Amniotic stem cell (primary cell): Measurements from ENCODE around the gene SLX9.

Source experiments
- DNase-seq: peaks from one replicate; lab custom pipeline; 2025; lab: John Stamatoyannopoulos, UW

SLX9 gene

DNA sequence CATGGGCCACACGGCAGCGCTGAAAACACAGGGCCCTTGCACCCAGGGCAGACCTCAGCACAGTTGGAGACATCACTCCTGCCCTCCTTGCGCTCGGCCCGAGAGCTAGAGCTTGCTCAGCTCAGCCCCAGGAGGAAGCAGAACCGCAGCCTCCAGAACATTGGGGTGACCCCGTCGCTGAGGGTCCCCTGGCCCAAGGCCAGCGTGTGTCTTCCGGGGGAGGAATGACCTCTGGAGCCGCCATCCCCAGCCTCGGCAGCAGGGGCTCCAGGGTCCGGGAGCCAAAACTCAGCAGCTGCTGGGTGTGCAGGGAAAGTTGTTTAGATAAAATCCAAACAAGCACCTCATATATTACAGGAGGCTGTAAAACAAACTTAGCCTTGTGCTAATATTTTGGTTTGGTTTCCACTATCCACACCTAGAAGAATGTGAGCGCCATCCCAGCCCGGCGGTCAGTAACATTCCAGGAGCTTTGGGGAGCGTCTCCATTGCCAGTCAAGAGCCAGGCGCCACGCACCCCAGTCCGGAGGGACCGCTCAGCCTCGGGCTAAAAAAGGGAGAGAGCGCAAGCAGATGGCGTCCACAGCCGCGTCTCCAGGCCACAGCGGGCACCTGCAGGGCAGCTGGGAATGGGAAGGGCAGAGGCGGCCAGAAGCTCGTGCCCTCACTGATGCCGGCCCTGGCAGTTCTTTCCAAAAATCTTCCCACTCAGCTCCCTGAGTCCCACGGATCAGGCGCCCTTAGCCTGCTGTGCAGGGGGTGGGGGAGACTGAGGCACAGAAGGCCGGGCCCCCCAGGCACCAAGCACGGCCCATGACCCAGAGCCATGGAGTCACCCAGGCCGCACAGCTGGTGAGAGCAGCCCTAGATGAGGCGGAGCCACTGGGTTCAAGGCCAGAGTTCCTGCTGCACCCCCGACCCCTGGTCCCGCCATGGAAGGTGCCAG, 52.0 kb downstream of the SLX9 start:
- no peak for DNase-seq

DNA sequence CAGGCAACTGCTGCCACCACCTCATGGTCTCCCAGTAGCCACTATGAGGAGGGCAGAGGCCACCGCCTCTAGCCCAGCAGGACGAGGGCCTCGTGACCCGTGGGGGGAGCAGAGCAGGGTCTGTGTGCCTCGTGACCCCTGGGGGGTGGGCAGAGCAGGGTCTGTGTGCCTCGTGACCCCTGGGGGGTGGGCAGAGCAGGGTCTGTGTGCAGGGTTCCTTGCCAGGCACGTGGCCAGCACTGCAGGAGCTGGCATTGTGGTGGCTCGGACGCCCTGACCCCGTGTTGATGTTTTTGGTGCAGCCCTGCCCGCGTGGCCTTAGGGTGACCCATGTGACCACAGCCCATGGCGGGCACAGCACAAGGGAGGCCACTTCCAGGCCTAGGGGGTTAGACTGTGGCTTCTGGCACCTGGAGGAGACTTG, 52.8 kb downstream of the SLX9 start:
- no peak for DNase-seq

DNA sequence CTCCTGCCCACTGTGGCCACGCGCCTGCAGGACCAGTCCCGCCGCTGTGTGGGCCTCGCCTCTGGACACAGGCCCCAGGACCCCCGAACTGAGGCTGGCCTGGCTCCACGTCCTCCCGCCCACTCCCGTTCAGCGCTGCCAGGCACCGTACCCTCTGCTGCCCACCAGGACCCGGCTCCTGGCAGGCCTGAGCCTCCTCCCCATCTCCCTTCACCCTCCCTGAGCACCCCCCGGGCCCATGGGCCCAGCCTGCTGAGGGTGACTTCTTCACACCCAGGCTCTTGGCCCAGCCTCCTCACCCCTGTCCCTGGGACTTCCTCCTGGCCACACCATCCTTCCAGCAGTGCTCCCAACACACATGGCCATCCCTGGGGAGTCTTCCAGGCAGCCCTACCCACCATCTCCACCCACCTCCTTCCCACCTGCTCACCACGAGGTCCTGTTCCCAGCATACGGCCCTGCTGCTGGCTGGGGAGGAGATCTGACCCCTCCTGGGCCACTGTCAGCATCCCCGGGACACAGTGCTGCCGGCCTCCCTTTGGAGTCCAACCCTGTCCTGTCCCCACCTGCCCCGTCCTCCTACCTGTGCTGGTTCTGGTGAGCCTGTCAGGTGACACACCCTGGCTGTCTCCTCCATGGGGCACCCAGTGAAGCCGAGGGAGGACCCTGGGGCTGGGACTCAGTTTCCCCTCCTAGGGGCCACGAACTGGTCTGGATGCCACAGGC, 53.7 kb downstream of the SLX9 start:
- DNase-seq, result no peak

DNA sequence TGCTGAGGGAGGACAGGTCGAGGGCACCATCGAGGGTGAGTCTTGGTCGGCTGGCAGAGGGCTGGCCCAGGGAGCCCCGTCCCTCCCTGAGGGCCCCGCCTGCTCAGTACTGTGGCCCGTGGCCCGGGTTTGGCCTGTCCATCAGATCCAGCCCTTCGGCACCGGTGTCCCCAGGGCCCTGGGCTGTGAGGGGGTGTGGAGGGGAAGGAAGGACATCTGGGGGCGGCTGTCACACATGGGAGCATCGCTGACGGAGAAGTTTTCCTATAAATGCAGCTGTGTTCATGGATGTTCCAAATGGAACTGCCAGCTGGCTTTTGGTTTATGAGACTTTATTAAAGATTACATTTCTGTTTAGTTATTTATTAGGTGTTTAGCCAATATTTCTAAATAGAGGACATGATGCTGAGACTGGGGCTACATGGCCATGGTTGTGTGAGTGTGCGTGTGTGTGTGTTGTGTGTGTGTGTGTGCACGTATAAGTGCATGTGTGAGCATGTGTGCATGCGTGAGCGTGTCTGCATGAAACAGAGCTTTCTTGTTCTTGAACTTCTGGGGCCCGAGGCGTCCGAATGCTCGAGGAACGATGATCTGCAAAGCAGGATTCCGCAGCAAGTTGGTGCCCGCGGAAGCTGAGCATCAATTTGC, 54.3 kb downstream of the SLX9 start:
- no peak for DNase-seq

DNA sequence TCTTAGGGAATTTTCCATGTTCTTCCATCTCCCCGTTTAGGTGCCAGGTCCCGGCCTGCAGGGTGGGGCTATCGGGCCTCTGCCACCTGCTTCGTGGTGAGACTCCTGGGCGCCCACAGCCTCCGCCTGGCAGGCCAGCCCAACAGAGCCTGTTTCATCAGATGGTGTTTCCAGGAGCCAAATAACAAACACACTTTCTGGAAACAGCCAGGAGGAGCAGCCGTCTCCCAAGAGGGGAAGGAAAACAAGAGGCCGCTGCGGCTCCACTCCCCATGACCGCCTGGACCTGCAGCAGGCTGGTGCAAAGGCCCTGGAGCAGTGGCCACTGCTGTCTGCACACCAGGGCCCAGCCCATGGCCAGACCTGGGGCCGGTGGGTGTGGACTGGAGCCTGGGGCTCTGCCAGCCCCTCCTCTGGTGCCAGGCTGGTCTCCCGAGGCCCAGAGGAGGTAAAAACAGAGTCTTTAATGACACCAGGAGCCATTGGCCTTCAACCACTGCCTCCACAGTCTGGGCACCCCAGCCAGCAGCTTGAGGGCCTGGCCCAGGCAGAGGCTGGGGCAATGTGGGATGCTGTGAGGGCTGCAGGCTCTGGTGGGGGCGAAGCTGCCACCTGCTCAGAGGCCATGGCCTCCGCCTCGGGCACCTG, 55.0 kb downstream of the SLX9 start:
- DNase-seq, result no peak

DNA sequence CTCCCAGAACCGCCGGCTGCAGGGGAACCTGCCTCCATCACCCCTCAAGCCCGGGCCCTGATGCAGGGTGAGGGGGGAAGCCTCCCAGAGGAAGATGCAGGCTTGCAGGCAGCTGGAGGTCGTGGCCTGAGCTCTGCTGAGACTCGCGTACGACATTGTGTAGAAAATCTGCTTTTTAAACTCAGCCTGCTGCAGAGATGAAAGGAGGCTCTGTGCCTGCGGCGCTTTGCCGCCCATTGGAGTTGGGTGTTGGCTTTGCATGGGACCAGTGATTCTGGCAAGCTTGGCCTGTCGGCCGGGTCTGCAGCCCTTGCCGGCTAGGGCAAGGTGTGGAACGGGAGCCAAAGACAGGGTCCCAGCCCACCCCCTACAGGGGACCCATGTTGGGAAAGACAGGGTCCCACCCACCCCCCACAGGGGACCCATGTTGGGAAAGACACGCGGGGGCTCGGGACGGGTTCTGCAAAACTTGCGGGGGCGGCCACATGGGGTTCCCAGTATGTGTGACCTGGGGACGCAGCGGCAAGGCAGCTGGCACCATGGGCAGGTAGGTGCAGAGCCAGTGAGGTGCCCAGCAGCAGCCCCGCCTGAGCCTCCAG, 55.6 kb downstream of the SLX9 start:
- no peak for DNase-seq

DNA sequence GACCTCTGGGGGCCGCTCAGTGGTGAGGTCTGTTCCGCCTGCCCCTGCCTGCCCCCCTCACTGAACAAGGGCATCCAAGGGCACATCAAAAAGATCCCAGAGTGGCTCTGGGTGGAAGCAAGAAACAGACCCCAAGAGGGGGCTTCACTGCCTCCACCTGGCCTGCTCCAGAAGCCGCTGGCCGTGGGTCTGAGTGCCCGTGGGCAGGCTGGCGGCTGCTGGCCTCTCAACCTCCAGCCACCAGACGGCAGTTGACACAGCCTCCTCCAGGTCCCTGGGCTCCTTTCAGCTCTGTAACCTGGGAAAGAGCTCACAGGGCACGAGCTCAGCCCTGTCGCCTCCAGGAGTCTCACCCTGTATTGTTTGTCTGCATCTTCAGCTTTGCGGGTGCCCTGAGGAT, 56.3 kb downstream of the SLX9 start:
- DNase-seq, result no peak

DNA sequence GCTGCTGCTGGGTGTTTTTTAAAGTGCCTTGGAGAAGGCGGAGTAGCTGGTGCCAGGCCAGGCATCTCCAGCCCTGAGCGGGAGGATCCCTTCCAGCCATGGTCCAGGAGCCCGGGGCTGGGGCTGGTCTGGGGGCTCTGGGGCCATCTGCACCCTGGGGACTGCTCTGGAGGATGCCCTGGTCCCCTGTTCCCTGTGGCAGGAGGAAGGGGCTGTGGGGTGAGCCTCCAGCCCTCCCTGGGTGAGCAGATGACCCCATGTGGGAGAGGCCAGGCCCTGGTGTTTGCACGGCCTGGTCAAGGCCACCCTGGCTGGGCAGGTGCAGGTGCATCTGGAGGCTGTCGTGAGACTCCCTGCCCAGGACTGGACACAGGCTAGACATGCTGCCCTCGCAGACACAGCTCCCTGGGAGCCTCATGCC, 56.7 kb downstream of the SLX9 start:
- no peak for DNase-seq

DNA sequence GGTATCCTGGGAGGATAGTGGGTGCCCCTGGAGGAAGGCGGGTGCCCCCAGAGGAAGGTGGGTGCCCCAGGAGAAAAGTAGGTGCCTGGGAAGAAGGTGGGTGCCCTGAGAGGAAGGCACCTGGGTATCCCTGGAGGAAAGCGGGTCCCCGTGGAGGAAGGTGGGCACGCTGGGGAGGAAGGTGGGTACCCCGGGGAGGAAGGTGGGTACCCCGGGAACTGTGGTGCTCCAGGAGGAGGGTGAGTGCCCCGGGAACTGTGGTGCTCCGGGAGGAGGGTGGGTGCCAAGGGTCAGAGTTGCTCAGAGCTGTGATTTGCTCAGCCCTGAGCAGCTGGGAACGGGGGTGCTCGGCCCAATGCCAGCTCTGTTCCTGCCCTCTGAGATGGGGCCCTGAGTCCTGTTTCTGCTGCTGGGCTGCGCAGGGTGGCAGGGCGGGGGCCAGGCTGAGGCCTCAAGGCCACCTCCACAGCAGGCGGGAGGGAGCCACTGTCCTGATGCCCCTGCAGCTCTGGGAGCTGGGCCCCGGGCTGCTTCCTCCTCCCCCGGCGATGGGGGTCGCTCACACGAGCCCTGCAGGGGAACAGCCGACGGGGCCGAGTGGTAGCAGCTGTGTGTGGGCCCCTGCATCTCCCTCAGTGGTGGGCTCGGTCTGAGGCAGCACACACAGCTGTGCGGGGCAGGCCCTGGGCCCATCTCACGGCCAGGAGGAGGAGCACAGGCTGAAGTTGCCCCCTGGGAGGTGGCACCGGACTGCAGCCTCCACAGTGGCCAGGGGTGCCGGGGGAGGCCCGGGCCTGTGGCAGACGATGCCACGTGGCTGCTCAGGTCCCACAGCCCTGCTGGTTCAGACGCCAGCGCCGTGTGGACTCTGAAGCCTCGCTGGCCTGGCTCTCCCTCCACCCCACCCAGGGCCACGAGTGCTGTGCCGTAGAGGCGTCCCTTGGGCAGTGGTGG, 57.4 kb downstream of the SLX9 start:
- DNase-seq, result no peak

DNA sequence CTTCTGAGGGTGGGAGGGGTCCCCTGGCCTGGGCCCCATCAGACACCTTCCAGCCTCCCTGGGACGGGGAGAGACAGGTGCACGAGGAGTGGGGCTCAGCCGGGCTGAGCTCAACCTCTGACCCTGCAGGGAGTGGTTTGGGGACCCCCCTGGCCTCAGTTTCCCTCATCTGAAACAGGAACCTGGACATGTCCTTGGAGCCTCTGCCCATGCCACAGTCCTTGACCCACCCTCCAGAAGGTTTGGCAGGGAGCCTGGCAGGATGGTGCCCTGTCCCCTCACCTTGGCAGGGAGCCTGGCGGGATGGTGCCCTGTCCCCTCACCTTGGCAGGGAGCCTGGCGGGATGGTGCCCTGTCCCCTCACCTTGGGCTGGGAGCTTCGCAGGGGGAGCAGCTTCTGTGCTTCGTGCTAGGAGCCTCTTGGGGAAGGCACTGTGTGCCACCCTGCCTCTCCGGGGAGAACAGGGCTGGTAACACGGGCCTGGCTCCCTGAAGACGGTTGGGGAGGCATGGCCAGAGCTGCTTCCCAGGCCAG, 58.3 kb downstream of the SLX9 start:
- no peak for DNase-seq

DNA sequence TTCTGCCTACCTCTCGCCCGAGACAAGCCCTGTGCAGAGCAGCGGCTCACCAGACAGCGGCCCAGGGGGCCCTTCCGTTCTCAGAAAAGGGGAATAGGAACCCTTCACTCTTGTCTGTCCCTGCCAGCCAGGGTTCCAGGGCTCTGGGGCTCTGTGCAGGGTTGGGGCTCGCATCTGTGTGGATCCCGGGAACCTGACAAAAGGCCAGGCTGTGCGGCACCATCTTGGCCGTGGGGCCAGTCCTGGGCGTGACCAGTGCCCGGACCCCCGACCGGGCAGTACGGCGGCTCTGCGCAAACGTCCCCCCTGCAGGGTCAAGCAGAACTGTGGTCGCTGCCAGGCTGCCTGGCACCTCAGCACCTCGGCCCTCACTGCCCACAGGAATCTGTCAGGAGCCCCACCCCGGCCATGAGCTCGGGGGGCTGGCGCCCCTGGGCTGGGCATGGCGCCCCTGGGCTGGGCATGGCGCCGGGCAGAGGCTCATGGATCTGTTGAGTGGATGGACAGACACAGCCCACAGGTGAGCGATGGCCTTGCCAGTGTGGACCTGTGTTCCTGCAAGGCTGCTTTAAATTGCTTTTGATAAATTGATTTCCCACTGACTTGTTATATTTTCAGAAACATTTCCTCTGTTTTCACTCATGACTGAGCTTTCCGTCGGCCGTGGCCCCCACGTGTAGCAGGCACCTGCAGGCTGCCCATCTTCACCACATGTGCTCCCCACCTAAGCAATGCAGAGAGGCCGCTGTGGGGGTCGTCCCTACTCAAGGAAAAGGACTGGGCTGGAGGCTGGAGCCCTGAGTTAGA, 59.0 kb downstream of the SLX9 start:
- DNase-seq, result no peak

DNA sequence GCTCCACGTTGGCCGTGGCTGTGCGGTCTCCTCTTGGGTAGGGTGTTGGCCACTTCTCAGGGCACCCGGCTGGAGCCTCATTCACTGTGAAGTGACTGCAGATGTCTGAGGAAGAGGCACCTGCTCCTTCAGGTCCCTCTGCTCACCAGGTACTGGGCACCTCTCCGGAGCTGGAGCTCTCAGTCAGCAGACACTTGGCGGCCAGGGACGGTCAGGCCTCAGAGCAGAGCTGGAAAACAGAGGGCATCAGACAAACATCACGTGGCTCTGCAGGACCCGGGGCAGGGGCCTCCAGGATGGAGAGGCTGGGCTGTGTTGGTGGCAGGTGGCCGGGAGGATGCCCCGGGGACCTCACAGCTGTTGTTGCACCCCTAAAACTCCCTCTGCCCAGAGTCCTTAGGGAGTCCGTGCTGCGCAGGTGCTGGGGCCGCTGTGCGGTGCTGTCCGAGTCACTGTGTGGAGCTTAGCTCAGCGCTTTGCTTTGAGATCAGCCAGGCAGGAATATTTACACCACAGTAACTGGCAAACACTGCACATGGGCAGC, 59.7 kb downstream of the SLX9 start:
- no peak for DNase-seq

DNA sequence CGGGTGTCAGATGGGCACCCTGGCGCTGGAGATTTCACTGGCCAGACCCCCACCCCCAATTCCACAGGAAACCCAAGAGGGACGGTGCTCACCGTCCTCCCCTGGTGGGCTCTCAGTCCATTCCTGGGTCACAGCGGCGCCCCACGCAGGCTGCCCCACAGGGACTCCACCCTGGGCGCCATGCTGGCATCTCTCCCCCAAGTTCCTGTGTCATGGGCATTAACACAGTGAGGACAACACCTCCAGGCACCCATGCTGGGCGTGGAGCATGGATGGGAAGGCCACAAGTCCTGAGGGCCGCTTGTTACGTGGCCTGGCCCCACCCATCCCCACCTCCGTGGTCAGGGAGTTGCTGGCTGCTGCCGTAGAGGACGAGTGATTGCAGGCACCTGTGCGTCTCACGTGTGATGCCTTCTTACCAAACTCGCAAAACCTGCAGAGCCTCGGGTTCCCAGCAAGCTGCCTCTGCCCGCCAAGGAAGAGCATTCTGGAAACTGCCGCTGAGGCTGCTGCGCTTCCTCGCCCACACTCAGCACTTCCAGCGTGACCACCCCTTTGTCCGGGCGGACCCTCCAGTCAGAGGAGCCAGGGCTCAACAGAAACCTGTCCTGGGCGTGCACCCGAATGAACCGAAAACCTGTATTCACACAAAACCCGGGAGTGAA, 60.3 kb downstream of the SLX9 start:
- DNase-seq, result no peak

DNA sequence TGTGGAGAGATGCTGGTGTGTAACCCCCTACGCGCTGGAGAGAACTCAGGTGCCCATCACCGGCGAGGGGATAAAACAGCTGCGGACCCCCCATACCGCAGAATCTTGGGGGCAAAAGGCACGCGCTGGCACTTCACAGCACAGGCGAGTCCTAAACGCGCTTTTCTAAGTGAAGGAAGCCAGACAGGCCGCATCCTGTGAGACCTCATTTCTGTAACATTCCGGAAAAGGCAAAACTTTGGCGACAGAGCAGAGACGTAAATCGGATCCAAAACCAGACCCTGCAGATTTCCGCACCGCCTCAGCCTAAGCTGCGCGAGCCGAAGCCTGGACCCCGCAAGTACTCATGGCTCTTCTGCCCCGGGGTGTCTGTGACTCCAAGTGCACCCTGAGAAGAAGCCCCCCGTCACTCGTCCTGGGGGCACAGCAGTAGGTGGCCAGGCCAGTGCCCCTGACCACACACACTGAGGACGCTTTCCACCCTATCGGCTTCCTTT, 60.9 kb downstream of the SLX9 start:
- no peak for DNase-seq

DNA sequence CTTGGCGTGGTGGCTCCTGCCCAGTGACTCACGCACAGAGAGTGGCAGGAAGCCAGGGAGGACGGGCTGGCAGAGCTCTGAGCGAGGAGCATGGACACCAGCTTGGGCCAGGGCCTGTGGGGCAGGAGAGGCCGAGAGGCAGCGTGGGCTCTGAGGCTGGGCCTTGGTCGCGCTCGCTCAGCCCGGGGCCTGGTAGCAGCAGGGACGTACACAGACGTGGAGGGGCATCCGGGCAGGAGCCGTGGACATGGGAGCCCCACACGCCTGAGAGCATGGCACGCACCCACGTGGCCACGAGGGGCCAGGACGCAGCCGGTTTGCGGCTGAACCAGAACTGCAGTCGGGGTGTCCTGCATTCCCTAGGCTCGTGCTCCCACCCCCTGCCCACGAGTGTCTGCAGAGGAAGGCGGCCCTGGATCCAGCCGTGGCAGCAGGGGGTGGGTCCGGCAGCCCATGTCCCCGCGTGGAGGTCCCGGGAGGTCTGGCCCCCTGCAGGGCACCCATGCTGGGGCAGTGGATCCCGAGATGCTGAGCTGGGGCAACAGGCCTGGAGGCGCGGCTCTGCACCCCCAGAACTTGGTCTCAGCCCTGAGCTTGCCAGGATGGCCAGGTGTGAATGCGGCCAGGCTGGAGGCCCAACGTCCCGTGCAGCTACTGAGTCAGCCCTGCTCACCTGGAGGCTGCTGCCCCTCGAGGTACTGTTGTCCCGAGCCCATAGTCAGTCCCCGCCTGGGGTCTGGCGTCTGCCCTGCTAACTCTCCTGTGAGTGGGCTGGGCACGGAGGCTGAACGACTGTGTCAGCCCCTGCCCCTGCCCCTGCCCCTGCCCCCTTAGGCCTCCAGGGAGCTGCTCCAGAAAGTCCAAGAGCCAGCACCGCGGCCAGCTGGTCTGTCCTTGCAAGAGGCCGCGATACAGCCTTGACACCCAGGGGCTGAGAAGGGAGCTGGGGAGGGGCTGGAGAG, 61.6 kb downstream of the SLX9 start:
- DNase-seq, result no peak

DNA sequence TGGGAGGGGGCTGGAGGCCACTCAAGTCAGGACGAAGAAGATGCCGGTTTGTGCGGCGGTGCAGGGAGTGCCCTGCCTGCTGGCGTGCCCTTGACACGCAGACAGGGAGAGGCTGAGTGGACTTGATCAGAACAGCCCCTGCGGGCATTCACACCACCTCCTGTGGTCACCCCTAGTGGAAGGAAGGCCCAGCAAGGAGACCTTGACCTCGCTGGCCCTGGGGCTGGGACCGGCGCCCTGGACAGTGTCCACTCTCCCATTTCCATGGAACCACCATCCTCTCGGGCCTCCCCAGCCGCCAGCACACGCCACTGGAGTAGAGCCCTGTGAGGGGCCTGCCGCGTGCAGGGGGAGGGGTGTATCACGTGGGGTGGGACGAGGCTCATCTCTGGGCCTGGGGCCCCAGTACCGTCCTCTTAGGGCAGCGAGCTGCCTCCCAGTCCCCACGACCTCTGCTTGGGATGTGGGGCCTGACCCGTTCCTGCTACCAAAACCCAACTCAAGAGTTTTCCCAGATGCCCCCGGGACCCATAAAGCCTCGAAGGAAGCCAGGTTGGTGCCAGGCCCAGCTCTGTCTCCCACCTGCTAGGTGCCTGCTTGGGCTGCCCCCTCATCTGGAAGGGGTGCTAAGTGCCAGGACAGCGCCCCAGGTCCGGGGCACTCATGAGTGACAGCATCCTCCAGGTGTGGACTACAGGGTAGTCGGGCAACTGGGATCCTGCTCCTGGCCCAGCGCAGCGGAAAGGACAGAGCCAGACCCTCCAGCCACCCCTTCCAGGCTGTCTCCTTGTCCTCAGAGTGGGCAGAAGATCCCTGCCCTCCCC, 62.8 kb downstream of the SLX9 start:
- DNase-seq, result no peak
